Fibroblast of pulmonary artery (primary cell): ENCODE results near the gene BICDL1.

Source experiments
- DNase-seq: peaks from one replicate; pipeline ENCODE4 v3.0.0-alpha.2; 2010; ENCODE audit warnings: low read depth
- H3K4me3 ChIP-seq: replicated peaks from 2 replicates; pipeline ENCODE4 v1.5.1; 2011; ENCODE audit warnings: low read depth, mild to moderate bottlenecking, control low read depth, low read length, moderate library complexity
- TF ChIP-seq, protein P1 (sequence below): IDR thresholded peaks from 2 replicates; pipeline ENCODE4 v1.5.1; 2011; ENCODE audit warnings: mild to moderate bottlenecking, control low read depth, low read length, inconsistent platforms; ENCODE audit errors: missing control alignments

Gene BICDL1

GRCh38 chr12:120125029-120125428, 136.0 kb downstream of the BICDL1 start:
- TF ChIP-seq, protein P1, sequence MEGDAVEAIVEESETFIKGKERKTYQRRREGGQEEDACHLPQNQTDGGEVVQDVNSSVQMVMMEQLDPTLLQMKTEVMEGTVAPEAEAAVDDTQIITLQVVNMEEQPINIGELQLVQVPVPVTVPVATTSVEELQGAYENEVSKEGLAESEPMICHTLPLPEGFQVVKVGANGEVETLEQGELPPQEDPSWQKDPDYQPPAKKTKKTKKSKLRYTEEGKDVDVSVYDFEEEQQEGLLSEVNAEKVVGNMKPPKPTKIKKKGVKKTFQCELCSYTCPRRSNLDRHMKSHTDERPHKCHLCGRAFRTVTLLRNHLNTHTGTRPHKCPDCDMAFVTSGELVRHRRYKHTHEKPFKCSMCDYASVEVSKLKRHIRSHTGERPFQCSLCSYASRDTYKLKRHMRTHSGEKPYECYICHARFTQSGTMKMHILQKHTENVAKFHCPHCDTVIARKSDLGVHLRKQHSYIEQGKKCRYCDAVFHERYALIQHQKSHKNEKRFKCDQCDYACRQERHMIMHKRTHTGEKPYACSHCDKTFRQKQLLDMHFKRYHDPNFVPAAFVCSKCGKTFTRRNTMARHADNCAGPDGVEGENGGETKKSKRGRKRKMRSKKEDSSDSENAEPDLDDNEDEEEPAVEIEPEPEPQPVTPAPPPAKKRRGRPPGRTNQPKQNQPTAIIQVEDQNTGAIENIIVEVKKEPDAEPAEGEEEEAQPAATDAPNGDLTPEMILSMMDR = no peak
- no peak overlapping the region for H3K4me3 ChIP-seq
- no peak for DNase-seq

DNA sequence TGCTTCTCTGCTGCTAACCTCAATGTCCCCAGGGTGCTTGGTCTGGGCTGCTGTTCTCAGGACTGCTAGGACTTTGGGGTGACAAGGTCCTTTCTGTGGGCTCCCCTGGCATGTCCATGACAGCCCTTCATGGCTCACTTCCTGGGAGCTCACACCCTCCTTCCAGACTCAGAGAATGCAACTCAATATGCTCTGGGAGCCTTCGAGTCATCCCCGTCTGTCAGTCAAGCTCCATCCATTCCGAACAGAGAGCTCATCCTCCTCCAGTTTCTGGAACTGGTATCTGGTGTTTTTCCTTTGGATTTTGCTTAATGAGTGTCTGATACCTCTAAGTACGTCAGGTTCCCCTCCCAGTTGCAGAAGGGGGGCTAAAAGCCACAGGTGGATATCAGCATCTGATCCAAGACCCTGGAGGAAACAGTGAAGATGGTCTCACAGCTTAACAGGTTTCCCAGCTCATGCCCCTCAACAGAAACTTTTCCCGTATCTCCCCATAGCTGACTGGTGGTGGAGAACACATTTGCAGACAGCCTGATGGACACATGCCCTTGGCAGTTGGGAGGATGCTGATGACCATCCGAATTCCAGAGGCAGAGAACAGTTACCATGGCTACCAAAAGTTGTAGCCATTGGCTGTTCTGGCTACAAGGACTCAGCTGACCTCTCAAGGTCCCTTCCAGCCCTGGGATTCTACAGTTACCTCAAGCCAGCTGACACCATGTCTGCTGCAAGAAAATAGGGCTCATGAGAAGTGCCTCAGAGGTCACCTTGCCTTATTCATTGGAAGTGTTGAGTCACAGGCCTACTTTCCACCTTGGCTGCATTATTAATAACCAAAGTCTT, 137.0 kb downstream of the BICDL1 start:
- TF ChIP-seq, protein P1 = no peak
- H3K4me3 ChIP-seq = no peak overlapping the region
- DNase-seq = no peak

DNA sequence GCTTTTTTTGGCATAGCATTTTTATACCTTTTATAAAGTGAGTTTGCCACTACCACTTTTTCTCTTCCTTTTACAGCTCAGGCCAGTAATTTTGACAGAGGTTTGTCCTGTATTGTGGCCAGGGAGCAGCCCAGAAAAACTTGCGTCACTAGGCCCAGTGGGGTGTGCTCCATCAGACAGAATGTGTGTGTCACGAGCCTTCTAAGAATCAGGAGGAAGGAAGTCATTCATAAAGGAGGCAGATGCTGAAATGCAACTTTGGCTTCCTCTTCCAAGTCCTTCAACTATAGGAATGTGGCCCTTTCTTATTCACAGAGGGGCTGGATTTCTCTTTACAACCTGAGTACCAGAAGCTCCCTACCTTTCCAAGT, 137.6 kb downstream of the BICDL1 start:
- TF ChIP-seq, protein P1 = no peak
- no peak overlapping the region for H3K4me3 ChIP-seq
- DNase-seq = peak; percentile 80

DNA sequence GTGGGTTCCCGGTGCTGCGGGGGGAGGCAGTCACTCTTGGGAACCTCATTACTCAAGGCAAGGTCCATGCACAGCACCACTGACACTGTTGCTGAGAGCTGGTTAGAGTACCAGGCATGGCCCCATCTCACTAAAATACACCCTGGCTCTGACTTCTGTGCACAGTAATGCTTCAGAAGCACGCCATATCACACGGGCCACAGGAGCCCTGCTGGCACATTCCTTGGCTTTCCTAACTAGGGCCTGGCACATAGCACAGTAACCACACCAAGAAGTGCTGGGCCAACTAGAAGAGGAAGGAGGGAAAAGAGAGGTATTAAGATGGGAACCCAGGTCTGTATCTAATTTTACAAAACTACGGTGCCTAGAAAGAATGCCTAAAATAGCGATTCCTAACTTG, 141.0 kb downstream of the BICDL1 start:
- H3K4me3 ChIP-seq = no peak overlapping the region
- TF ChIP-seq, protein P1 = no peak
- no peak for DNase-seq

GRCh38 chr12:120131116-120131515, 142.1 kb downstream of the BICDL1 start:
- no peak for DNase-seq
- H3K4me3 ChIP-seq = no peak overlapping the region
- TF ChIP-seq, protein P1 = no peak

- no peak overlapping the region for H3K4me3 ChIP-seq
- TF ChIP-seq, protein P1 = no peak
These were observed 143.2 kb downstream of the BICDL1 start for GRCh38 chr12:120132054-120132836.

More at GRCh38 chr12:120132054-120132836, 143.2 kb downstream of the BICDL1 start:
- no peak for DNase-seq
